ENCODE measurements around the gene SELENON.

Gene SELENON

GRCh38 chr1:25810341-25811299, 10.6 kb downstream of the SELENON start:
- H3K4me1 ChIP-seq (ENCODE audit: control insufficient read depth in 1 of 2, insufficient read depth in 1 of 2, low read depth in 1 of 2, low read length in 1 of 2) = peaks cover 12 to 16% of the 10 kb centered on the region in 2 experiments
- no peaks in the 10 kb centered on the region for H3K9me3 ChIP-seq
- no peaks in the 10 kb centered on the region for H3K27me3 ChIP-seq
- no peak overlapping the region for H3K4me3 ChIP-seq (ENCODE audit: low read depth in 1 of 2, low read length in 1 of 2)
- TF ChIP-seq, protein P1, sequence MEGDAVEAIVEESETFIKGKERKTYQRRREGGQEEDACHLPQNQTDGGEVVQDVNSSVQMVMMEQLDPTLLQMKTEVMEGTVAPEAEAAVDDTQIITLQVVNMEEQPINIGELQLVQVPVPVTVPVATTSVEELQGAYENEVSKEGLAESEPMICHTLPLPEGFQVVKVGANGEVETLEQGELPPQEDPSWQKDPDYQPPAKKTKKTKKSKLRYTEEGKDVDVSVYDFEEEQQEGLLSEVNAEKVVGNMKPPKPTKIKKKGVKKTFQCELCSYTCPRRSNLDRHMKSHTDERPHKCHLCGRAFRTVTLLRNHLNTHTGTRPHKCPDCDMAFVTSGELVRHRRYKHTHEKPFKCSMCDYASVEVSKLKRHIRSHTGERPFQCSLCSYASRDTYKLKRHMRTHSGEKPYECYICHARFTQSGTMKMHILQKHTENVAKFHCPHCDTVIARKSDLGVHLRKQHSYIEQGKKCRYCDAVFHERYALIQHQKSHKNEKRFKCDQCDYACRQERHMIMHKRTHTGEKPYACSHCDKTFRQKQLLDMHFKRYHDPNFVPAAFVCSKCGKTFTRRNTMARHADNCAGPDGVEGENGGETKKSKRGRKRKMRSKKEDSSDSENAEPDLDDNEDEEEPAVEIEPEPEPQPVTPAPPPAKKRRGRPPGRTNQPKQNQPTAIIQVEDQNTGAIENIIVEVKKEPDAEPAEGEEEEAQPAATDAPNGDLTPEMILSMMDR (IDR thresholded peaks at IDR 0.05) = peak; percentile 86
- H3K27ac ChIP-seq = no peak overlapping the region
- H3K36me3 ChIP-seq = peaks cover 21% of the 10 kb centered on the region

DNA sequence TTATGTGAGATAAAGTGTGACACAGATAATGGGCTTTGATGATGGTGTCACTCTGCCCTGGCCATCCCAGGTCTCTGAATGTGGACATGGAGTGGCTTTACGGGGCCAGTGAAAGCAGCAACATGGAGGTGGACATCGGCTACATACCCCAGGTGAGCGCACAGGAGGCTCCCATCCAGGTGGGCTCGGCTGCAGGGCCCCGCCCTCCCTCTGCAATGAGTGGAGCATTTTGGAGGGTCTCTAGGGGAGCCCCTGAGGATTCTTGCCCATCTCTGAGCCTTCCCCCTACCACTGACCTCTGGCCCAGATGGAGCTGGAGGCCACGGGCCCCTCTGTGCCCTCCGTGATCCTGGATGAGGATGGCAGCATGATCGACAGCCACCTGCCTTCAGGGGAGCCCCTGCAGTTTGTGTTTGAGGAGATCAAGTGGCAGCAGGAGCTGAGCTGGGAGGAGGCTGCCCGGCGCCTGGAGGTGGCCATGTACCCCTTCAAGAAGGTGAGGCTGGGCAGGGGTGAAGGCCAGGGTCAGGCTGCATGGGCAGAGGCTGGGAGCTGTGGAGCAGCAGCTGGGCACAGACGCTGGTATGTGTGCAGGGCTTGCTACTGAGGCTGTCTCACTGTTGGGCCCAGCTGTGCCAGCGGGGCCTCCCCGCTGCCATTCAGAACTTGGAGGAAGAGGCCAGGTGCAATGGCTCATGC, 11.5 kb downstream of the SELENON start:
- H3K4me1 ChIP-seq (ENCODE audit: control insufficient read depth in 1 of 2, insufficient read depth in 1 of 2, low read depth in 1 of 2, low read length in 1 of 2) = peaks cover 12 to 16% of the 10 kb centered on the region in 2 experiments
- no peaks in the 10 kb centered on the region for H3K27me3 ChIP-seq
- TF ChIP-seq, protein P1 (IDR thresholded peaks at IDR 0.05) = no peak
- H3K36me3 ChIP-seq = peaks cover 17% of the 10 kb centered on the region
- no peak overlapping the region for H3K27ac ChIP-seq
- no peaks in the 10 kb centered on the region for H3K9me3 ChIP-seq
- no peak overlapping the region for H3K4me3 ChIP-seq (ENCODE audit: low read depth in 1 of 2, low read length in 1 of 2)

GRCh38 chr1:25813071-25813733, 13.2 kb downstream of the SELENON start:
- H3K27ac ChIP-seq = no peak overlapping the region
- H3K4me3 ChIP-seq (ENCODE audit: low read depth in 1 of 2, low read length in 1 of 2) = no peak overlapping the region
- H3K4me1 ChIP-seq (ENCODE audit: control insufficient read depth in 1 of 2, insufficient read depth in 1 of 2, low read depth in 1 of 2, low read length in 1 of 2) = peaks cover 12 to 16% of the 10 kb centered on the region in 2 experiments
- H3K36me3 ChIP-seq = peaks cover 17% of the 10 kb centered on the region
- H3K27me3 ChIP-seq = no peaks in the 10 kb centered on the region
- TF ChIP-seq, protein P1 (IDR thresholded peaks at IDR 0.05) = no peak
- H3K9me3 ChIP-seq = no peaks in the 10 kb centered on the region

GRCh38 chr1:25813734-25814471, 13.9 kb downstream of the SELENON start:
- H3K27me3 ChIP-seq = no peaks in the 10 kb centered on the region
- TF ChIP-seq, protein P1 (IDR thresholded peaks at IDR 0.05) = no peak
- peaks cover 17% of the 10 kb centered on the region for H3K36me3 ChIP-seq
- no peaks in the 10 kb centered on the region for H3K9me3 ChIP-seq
- no peak overlapping the region for H3K27ac ChIP-seq
- no peak overlapping the region for H3K4me3 ChIP-seq (ENCODE audit: low read depth in 1 of 2, low read length in 1 of 2)
- peaks cover 12 to 17% of the 10 kb centered on the region in 2 experiments for H3K4me1 ChIP-seq (ENCODE audit: control insufficient read depth in 1 of 2, insufficient read depth in 1 of 2, low read depth in 1 of 2, low read length in 1 of 2)
